DOHH2 (cell line): Measurements from ENCODE around the gene CDC123.

ENCODE experiments used
- EZH2phosphoT487 ChIP-seq: fragments of 200-600 bp; sonication (generic); IDR thresholded peaks from 2 replicates; pipeline ENCODE4 v1.6.1; 2017; ENCODE audit warnings: borderline replicate concordance, mild to moderate bottlenecking, antibody characterized with exemption, low read length, moderate library complexity, mixed read lengths
- TF ChIP-seq, protein P1 (sequence below): fragments of 200-600 bp; sonication (generic); IDR thresholded peaks from one replicate; pipeline ENCODE4 v1.5.1; 2014; ENCODE audit warnings: antibody characterized with exemption, mild to moderate bottlenecking, low read depth, low read length; ENCODE audit not compliant: poor library complexity, severe bottlenecking

DNA sequence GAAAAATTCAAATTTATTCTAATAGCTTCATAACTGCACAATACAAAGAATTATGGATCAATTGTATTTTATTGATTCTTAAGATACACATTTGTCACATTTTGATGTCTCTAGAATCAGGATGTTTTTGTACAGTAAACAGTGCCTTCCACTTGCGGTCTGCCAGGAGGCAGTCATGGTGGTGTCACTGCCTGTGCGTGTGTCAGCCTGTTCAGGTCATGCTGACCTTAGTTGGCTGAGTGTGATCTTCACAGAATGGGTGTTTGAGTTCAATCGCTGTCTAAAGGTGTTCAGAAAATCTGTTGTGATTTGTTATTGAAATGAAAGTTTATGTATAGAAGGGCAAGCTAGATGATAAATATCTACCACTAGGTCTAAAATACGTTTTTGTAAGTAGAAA is 45.8 kb upstream of the CDC123 start:
- TF ChIP-seq, protein P1, sequence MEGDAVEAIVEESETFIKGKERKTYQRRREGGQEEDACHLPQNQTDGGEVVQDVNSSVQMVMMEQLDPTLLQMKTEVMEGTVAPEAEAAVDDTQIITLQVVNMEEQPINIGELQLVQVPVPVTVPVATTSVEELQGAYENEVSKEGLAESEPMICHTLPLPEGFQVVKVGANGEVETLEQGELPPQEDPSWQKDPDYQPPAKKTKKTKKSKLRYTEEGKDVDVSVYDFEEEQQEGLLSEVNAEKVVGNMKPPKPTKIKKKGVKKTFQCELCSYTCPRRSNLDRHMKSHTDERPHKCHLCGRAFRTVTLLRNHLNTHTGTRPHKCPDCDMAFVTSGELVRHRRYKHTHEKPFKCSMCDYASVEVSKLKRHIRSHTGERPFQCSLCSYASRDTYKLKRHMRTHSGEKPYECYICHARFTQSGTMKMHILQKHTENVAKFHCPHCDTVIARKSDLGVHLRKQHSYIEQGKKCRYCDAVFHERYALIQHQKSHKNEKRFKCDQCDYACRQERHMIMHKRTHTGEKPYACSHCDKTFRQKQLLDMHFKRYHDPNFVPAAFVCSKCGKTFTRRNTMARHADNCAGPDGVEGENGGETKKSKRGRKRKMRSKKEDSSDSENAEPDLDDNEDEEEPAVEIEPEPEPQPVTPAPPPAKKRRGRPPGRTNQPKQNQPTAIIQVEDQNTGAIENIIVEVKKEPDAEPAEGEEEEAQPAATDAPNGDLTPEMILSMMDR, result no peak
- TF ChIP-seq EZH2phosphoT487, result no peak
